GM18505 (cell line): ENCODE data around the gene SLC1A2.

ENCODE experiments used
- ATAC-seq: cut with Tn5 transposase; IDR thresholded peaks from one replicate; pipeline ENCODE4 v1.9.1; 2021; ENCODE audit not compliant: unreplicated experiment
- POLR2A ChIP-seq: IDR thresholded peaks from 4 replicates; pipeline ENCODE4 v1.6.1; 2011; ENCODE audit warnings: borderline replicate concordance; ENCODE audit not compliant: insufficient read depth, insufficient read length; ENCODE audit errors: extremely low read depth

SLC1A2 gene

DNA sequence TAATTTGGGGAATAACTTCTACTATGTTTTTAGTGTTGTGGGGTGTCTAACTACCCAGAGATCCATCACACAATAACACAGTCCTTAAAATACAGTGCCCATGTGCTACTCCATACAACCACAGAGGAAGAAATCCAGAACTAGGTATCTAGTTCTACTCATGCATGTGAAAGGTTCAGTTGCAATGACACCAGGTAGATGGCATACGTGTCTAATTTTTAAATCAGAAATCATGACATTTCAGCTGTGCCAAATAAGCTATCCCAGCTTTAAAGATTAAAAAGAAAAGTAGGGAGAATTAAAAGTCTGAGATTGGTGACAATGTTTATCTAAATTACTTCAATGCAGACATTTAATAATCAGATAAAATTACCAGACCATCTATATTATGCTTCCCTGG, 158.2 kb downstream of the SLC1A2 start:
- TF ChIP-seq POLR2A = no peak
- no peak for ATAC-seq

GRCh38 chr11:35260342-35260985, 158.9 kb downstream of the SLC1A2 start:
- no peak for ATAC-seq

DNA sequence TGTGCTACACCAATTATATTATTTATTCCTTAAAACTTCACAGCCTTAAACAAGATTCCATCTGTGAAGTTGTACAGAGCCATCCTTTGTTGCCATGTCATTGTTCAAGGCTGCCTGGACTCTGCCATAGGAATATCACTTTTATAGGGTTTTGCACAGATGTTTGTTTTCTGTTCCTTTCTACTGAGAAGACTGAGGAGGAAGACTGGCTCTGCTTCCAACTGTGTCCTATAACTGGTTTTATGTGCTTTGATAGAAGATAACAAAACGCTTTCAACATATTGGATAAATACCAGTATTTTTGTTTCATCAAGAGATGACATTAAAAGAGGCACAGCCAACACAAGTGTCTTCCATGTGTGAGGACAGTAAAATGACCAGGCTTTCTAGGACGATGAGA, 159.8 kb downstream of the SLC1A2 start:
- no peak for TF ChIP-seq POLR2A
- no peak for ATAC-seq

More at GRCh38 chr11:35260342-35260985, 158.9 kb downstream of the SLC1A2 start:
- no peak for TF ChIP-seq POLR2A

DNA sequence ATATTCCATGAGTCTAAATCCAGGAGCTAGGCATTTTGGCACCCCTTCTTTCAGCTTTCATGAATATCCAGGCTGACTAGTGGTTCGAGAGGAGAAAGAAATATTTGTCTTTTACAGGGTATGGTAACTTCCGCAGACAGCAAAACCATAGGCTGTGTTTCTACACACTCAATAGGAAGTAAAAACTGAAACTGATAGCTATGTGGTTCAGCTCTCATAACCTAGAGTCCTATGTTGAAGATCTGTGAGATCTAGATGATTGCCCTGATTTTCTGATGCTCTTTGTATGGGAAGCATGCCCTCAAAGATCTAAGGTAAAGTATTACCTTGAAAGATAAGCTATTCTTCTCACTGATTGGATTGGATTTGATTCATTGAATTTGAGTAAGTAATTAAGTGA, 162.1 kb downstream of the SLC1A2 start:
- ATAC-seq = peak; percentile 98
- no peak for TF ChIP-seq POLR2A

DNA sequence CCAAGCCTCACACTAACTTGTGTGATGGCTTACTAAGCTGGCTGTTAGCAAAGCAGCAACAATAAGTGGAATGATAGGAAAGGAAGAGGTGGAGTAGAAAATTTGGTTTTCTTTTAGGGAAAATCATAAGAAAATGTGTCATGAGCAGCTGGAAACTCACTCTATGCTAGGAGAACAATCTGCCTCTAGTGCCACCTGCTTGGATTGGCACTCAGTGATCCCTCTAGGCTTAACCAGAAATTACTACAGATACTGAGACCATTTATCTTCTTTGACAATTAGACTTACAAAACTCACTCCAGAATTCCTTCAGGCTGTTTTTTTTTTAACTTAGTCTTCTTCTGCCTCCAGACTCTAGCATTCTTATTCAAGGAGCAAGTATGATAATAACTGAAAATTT, 163.1 kb downstream of the SLC1A2 start:
- TF ChIP-seq POLR2A = no peak
- ATAC-seq = no peak

DNA sequence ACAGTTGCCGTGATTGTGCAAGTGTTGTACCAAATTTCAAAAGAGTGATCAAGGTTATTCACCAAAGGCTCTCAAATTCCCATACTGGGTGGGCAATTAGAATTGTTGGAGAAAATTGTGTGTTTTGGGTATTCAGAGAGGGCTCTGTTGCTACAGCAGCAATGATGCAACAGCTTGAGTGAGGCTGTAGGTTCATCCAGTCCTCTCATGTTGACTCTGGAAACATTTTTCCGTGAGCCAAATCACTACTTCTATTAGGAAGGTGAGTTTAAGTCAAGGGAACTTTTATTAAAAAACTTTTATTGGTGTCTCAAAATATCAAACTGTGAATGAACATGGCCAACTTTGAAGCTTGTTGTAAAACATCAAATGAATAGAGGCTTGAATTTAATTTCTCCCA, 163.8 kb downstream of the SLC1A2 start:
- no peak for TF ChIP-seq POLR2A
- no peak for ATAC-seq

DNA sequence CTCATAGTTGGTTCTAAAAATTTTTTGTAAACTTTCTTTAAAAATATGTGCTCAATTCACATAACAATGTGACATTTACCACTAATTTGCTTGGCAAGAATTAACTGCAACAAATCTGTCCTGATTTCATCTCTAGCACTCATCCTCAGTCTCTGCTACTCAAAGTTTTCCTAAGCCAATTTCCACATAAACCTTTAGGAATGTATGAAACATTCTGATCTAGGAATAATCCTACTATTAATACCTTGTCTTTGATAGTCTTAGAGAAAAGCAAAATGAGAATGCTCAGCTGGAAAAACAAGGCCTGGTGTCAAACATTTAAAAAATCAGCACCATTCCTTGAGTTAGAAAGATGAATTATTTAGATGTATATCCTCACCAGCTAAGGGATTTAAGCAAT, 166.1 kb downstream of the SLC1A2 start:
- ATAC-seq = no peak

DNA sequence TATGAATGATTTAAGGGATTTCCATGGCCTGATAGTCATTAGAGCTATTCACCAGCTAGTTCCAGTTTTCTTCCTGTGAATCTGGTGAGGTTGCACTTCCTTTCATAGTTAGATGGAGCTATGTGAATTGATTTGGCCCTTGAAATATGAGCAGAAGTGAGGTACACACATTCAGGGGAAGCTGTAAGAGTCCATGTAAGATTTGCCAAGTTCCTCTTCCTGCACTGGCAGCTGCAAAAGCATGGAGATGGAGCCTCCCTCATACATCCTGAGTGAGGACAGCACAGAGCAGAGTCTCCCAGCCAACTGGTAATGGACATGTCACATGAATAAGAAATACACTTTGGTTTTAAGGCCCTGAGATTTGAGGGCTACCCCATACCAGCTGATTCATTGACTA, 168.7 kb downstream of the SLC1A2 start:
- TF ChIP-seq POLR2A = no peak
- no peak for ATAC-seq

More for the DNA sequence above, 166.1 kb downstream of the SLC1A2 start:
- no peak for TF ChIP-seq POLR2A

GRCh38 chr11:35250192-35250591, 169.2 kb downstream of the SLC1A2 start:
- no peak for TF ChIP-seq POLR2A
- ATAC-seq = no peak

- TF ChIP-seq POLR2A = no peak
- ATAC-seq = no peak
These were observed 170.6 kb downstream of the SLC1A2 start for GRCh38 chr11:35248558-35249323.

DNA sequence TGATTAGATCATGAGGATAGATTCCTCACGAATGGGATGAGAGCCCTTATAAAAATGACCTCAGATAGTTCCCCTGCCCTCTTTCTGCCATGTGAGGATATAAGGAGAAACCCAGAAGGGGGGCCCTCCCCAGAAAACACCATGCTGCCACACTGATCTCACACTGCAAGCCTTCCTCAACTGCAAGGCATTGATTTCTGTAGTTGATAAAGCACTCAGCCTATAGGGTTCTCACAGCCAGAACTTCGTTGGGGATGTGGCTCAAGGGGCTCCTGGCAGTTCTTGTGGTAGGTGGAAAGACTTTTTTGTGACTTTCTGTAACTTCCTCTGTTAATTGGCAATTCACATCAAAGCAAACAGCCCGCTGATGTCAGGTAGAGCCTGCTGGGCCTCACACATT, 171.5 kb downstream of the SLC1A2 start:
- TF ChIP-seq POLR2A = no peak
- ATAC-seq = no peak

GRCh38 chr11:35247428-35247827, 171.9 kb downstream of the SLC1A2 start:
- no peak for ATAC-seq

DNA sequence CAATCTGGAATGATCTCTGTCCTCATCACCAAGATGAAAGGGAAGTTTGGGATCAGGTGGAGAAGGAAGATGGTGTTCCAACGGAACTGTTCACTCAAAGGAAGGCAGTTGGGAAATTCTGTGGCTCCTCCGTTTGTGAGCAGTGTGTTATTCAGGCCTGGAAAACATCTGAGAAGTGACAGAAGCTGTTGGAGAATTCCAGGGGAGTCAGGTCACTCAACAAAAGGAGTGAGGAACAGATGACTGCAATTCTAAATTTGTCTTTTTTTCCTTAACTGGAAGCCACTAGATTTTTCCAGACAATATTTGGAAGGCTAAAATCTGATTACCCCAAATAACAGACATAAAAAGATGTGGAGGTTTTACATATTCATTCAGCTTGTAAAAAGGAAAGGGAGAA, 172.6 kb downstream of the SLC1A2 start:
- no peak for ATAC-seq
- no peak for TF ChIP-seq POLR2A

More at GRCh38 chr11:35247428-35247827, 171.9 kb downstream of the SLC1A2 start:
- TF ChIP-seq POLR2A = no peak

- ATAC-seq = no peak
- TF ChIP-seq POLR2A = no peak
These were observed 173.6 kb downstream of the SLC1A2 start for GRCh38 chr11:35245786-35246185.
